ENCODE results near the gene MCF2L2. TPM values are rescaled to one million over a fixed set of nuclear protein-coding genes. Genes with fewer than 3 reads are reported as not detected.
"Not testable (repeated sequence)": the region's sequence is repeated elsewhere in the genome, so short reads cannot be mapped to it uniquely, and the experiment has no call there.

MCF2L2 gene
- total RNA-seq, 2 experiments from 2014 or later, result 6.5 to 8.2 TPM

DNA sequence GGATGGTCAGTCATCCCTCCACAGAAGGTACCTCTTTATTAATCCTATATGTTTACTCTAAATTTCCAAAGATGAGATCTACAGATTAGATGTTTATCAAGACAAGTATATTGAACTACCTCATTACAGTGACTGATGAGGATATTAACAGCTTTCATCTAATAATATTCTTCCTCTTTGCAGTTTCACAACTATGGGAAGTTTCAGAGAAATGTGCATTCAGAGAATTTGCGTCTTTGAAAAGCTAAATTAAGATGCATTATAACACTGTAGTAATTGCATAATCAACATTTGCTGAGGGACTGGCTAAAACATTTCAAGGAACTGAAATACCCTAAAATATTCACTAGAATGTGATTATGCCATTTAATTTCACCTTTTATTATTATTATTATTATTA, 46.7 kb downstream of the MCF2L2 start:
- ATAC-seq (ENCODE audit: low read depth), result no peak
- Mint-ChIP-seq H3K4me3 (no peak overlapping the region), H3K9me3 (no peaks in the 10 kb centered on the region), H3K4me1 (peaks cover 6% of the 10 kb centered on the region), H3K27me3 (peaks cover 2% of the 10 kb centered on the region), H3K36me3 (peaks cover 6% of the 10 kb centered on the region), H3K27ac (no peak overlapping the region)
- POLR2A ChIA-PET, result interaction anchor here (1.0 kb wide), 1 partner anchor 197 kb away, joined by 7 read pairs; no protein-coding TSS in a partner anchor
- DNase-seq, result no peak

DNA sequence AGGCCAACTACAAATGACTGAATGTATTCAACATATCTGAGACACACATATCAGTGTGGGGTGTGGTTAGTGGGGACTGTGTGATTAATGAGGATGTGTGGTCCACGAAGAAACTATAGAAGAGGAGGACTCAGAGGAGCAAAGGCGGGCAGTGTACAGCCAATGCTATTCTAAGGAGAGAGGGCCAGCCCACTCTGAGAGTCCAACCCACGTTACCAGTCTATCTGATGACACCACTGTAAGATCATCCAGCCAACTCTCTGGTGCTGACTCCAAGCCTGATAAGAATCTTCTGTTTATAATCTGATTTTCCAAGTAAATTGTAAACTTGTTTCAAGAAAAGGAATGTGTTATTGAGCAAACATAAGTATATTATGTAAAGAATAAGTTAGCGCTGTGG, 47.2 kb downstream of the MCF2L2 start:
- H3K27ac Mint-ChIP-seq, result no peak overlapping the region
- no peak overlapping the region for H3K4me3 Mint-ChIP-seq
- H3K9me3 Mint-ChIP-seq, result no peaks in the 10 kb centered on the region
- POLR2A ChIA-PET, result no interaction called here
- H3K4me1 Mint-ChIP-seq, result peaks cover 6% of the 10 kb centered on the region
- ATAC-seq (ENCODE audit: low read depth), result no peak
- peaks cover 2% of the 10 kb centered on the region for H3K27me3 Mint-ChIP-seq
- DNase-seq, result no peak
- H3K36me3 Mint-ChIP-seq, result peaks cover 6% of the 10 kb centered on the region

DNA sequence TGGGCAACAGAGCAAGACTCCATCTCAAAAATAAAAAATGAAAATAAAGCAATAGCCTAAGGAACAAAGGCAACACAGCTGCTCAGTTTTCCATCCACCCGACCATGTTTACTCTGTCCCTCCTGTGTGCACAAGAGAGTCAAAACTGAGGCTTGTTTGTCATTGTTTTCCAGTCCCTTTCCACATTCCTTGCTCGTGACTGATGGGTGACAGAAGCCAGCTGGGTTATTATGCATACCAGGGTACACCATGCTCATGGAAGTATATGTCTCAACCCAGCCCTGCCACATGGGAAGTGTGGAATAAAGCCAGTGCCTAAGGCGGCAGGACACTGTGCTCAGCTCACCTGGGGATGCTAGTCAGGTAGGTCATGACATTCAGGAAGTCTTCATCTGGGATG, 49.5 kb downstream of the MCF2L2 start:
- Mint-ChIP-seq H3K27me3 (no peaks in the 10 kb centered on the region), H3K36me3 (peaks cover 4% of the 10 kb centered on the region), H3K9me3 (no peaks in the 10 kb centered on the region), H3K27ac (no peak overlapping the region), H3K4me1 (peaks cover 4% of the 10 kb centered on the region), H3K4me3 (no peak overlapping the region)
- POLR2A ChIA-PET, result no interaction called here
- no peak for ATAC-seq (ENCODE audit: low read depth)
- no peak for DNase-seq

DNA sequence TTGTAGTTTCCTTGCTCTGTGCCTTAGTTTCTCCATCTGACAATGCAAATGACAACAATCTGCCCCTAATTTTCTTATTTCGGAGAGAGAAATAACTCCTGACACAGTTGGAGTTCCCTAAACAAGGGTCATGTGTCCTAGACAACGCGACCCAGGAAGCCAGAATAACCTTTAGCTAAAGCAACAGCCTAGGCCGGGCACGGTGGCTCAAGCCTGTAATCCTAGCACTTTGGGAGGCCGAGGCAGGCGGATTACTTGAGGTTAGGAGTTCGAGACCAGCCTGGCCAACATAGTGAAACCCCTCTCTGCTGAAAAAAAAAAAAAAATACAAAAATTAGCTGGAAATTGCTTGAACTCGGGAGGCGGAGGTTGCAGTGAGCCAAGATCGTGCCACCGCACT, 49.9 kb downstream of the MCF2L2 start:
- POLR2A ChIA-PET, result no interaction called here
- no peaks in the 10 kb centered on the region for H3K27me3 Mint-ChIP-seq
- no peak overlapping the region for H3K27ac Mint-ChIP-seq
- no peaks in the 10 kb centered on the region for H3K9me3 Mint-ChIP-seq
- no peak for ATAC-seq (ENCODE audit: low read depth)
- peaks cover 4% of the 10 kb centered on the region for H3K4me1 Mint-ChIP-seq
- peaks cover 4% of the 10 kb centered on the region for H3K36me3 Mint-ChIP-seq
- H3K4me3 Mint-ChIP-seq, result no peak overlapping the region
- no peak for DNase-seq

DNA sequence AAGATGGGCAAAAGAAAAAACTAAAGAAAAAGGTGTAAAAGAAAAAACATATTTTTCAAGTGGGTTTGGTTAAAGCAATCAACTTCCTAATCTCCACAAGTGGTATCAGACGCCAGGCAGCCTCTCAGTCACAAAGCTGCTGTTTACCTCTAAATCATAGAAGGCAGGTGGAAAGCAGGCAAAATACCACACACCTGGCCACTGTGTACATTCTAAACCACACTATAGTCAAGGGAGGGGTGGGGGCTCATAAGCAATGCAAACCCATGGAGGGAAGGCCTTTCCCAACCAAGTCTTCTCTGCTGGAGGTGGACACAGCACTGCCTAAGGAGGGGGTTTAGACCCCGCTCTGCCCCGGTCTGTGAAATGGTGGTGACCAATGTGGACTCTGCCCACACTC, 50.4 kb downstream of the MCF2L2 start:
- H3K4me3 Mint-ChIP-seq, result no peak overlapping the region
- peaks cover 4% of the 10 kb centered on the region for H3K4me1 Mint-ChIP-seq
- H3K27ac Mint-ChIP-seq, result no peak overlapping the region
- no peaks in the 10 kb centered on the region for H3K27me3 Mint-ChIP-seq
- peaks cover 4% of the 10 kb centered on the region for H3K36me3 Mint-ChIP-seq
- no peak for DNase-seq
- POLR2A ChIA-PET, result no interaction called here
- H3K9me3 Mint-ChIP-seq, result no peaks in the 10 kb centered on the region
- ATAC-seq (ENCODE audit: low read depth), result no peak

DNA sequence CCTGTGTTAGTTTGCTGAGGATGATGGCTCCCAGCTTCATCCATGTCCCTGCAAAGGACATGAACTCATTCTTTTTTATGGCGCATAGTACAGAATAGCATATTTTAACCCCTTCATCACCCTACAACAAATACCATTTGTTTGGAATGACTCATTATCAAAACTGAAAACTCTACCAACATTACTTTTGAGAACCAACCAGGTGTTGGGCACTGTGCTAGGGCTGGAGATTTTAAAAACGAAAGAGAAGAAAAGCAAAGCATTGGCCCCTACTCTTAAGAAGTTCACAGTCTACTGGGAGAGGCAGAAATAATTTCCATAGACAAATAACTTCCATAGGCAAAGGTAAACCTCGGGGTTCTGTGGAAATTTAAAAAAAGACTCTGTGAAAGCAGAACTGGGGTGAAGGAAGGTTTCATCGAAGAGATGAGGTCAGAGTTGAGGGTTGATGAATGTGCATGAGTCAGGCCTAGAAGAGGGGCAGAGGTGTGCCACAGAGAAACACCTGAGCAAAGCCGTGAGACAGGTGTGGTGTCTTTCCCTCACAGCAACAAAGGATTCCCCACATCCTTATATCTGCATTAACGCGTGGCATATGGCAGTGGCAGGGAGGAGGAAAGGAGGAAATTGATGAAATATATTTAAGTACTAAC, 51.0 kb downstream of the MCF2L2 start:
- ATAC-seq (ENCODE audit: low read depth) (no peak), DNase-seq (no peak)
- Mint-ChIP-seq H3K27me3 (no peaks in the 10 kb centered on the region), H3K9me3 (no peaks in the 10 kb centered on the region), H3K36me3 (peaks cover 4% of the 10 kb centered on the region), H3K4me3 (no peak overlapping the region), H3K27ac (no peak overlapping the region), H3K4me1 (peaks cover 4% of the 10 kb centered on the region)
- POLR2A ChIA-PET, result no interaction called here

DNA sequence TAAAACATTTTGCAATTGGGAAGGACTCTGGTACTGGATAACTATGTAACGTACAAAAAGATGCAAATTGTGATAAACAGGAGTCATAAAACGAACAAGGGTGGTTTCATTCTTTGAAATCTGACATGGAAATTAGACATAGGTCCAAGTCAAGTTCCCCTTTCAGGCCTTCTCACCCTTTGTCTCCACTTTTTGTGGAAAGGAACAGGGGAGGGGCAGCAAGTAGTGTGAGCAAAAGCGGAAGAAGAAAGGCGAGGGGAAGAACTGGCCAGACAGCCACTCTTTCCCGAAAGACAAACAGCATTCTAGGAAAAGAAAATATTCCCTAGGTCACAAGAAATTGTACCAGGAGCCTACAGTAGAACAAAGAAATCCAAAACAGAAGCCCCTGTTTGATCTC, 52.6 kb downstream of the MCF2L2 start:
- ATAC-seq (ENCODE audit: low read depth), result no peak
- H3K36me3 Mint-ChIP-seq, result peaks cover 4% of the 10 kb centered on the region
- no peak for DNase-seq
- no peaks in the 10 kb centered on the region for H3K27me3 Mint-ChIP-seq
- H3K9me3 Mint-ChIP-seq, result no peaks in the 10 kb centered on the region
- POLR2A ChIA-PET, result interaction anchor here (0.6 kb wide), 1 partner anchor 18 kb away, joined by 3 read pairs; no protein-coding TSS in a partner anchor
- no peak overlapping the region for H3K27ac Mint-ChIP-seq
- no peak overlapping the region for H3K4me3 Mint-ChIP-seq
- H3K4me1 Mint-ChIP-seq, result peaks cover 4% of the 10 kb centered on the region

DNA sequence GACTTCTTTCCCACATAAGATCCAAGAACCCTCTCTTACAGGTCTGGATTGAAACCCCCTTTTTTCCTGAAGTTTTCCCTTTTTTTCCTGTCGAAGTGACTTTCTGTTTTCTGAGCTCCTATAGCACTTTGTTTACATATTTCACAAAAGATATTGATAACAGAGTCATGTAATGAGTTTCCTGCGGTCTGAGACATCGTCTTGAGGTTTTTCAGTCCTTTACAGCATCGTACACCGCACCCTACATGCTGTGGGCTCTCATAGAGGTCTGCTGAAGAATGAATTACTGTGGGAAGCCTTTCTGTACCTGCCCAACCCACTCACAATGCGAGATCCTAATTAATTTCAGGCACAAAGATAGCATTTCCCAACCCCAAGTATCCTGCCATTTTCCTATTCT, 53.1 kb downstream of the MCF2L2 start:
- Mint-ChIP-seq H3K4me1 (peaks cover 4% of the 10 kb centered on the region), H3K9me3 (no peaks in the 10 kb centered on the region), H3K27me3 (no peaks in the 10 kb centered on the region), H3K36me3 (peaks cover 4% of the 10 kb centered on the region), H3K27ac (no peak overlapping the region), H3K4me3 (no peak overlapping the region)
- POLR2A ChIA-PET, result interaction anchor here (0.6 kb wide), 1 partner anchor 17 kb away, joined by 3 read pairs; no protein-coding TSS in a partner anchor
- no peak for DNase-seq
- ATAC-seq (ENCODE audit: low read depth), result no peak

DNA sequence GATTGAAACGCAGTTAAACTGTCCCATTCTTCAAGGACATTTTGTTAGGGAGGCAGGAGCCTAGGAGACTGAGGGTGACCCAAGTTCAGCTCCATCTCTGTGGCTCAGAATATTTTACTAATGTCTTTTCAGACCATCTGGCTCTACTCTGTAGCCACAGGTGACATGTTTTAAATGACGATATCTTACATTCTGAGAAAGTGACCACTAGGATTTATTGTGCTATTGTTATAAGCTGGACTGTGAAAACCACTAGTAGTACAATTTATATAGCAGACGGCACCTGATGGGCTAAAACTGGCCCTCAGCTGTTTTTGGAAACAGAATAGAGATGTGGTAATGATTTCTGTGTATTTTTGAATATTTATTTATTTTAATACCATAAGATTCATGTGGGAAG, 55.5 kb downstream of the MCF2L2 start:
- POLR2A ChIA-PET, result no interaction called here
- ATAC-seq (ENCODE audit: low read depth), result no peak
- no peak for DNase-seq
- peaks cover 8% of the 10 kb centered on the region for H3K36me3 Mint-ChIP-seq
- no peaks in the 10 kb centered on the region for H3K27me3 Mint-ChIP-seq
- no peaks in the 10 kb centered on the region for H3K9me3 Mint-ChIP-seq
- H3K27ac Mint-ChIP-seq, result no peak overlapping the region
- H3K4me3 Mint-ChIP-seq, result no peak overlapping the region
- H3K4me1 Mint-ChIP-seq, result peaks cover 4% of the 10 kb centered on the region

DNA sequence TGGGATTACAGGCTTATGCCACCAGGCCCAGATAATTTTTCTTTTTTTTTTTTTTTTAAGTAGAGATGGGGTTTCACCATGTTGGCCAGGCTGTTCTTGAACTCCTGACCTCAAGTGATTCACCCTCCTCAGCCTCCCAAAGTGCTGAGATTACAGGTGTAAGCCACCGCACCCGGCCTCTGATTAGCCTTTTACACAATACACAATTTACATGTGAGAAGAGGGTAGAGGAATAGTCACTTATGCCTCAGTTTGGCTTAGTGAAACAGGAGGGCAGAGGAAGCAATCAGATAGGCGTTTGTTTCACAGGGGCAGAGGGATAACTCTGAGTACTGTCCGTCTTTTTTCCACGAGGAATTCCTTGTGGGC, 56.8 kb downstream of the MCF2L2 start:
- POLR2A ChIA-PET; H3K4me3 Mint-ChIP-seq; H3K27ac Mint-ChIP-seq; H3K27me3 Mint-ChIP-seq; H3K36me3 Mint-ChIP-seq; DNase-seq; ATAC-seq (ENCODE audit: low read depth); H3K4me1 Mint-ChIP-seq; H3K9me3 Mint-ChIP-seq: not testable (repeated sequence)

DNA sequence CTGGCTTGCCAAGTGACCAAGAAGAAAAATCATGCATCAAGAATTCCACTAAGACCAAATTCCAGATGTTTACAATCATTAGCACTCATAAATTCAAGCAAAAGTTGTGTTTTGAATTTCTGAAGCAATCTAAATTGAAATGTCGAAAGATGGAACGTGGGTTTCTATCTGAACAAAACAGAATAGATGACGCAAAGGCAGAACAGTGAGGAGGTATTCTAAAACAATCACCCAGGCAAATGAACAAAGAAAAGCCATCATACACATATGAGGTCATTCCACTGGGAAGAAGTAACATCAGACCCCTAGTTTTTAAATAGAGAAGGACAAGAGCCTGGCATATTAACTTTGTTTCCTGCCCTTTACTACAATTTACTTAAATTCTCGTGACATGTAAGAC, 58.0 kb downstream of the MCF2L2 start:
- peaks cover 5% of the 10 kb centered on the region for H3K36me3 Mint-ChIP-seq
- no peak overlapping the region for H3K4me3 Mint-ChIP-seq
- peaks cover 8% of the 10 kb centered on the region for H3K4me1 Mint-ChIP-seq
- no peak for ATAC-seq (ENCODE audit: low read depth)
- H3K27ac Mint-ChIP-seq, result no peak overlapping the region
- no peaks in the 10 kb centered on the region for H3K9me3 Mint-ChIP-seq
- POLR2A ChIA-PET, result no interaction called here
- no peak for DNase-seq
- no peaks in the 10 kb centered on the region for H3K27me3 Mint-ChIP-seq

DNA sequence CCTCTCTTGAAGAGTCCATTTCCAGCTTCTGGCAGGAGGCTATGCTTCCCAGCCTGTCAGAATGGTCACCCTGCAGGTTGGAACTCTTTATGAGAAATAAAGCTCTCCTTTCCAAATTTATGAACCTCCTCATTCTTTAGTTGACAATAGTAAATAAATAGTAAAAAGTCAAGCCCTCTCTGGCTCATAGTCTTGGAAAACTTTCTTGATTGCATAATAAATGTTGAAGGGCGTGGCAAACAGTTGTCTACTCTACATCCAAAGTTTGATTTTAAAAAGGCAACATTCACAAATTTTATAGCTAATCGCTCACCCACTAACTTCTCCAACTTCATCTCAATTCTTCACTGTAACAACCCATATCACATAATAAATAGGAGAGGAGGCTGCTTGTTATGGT, 58.8 kb downstream of the MCF2L2 start:
- Mint-ChIP-seq H3K9me3 (no peaks in the 10 kb centered on the region), H3K36me3 (peaks cover 5% of the 10 kb centered on the region), H3K27me3 (no peaks in the 10 kb centered on the region), H3K4me1 (peaks cover 10% of the 10 kb centered on the region), H3K27ac (no peak overlapping the region), H3K4me3 (no peak overlapping the region)
- ATAC-seq (ENCODE audit: low read depth), result no peak
- no peak for DNase-seq
- POLR2A ChIA-PET, result no interaction called here

DNA sequence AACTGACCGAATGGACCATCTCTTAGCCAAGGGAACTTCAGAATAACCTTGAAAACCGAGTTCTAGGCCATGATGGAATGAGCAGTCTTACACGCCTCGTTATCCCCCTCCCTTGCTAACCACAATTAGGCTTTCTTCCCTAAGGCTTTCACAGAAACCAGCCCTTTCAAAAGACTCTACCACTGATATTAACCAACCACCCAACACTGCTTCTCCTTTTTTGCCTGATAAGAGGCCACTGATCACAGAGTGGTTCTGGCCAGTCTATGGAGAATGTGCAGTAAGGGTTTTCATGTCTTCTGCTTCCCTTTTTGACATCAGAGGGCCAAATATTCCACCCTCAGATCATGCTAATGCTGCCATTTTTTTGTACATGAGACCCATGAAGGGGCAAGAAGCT, 59.3 kb downstream of the MCF2L2 start:
- ATAC-seq (ENCODE audit: low read depth), result no peak
- Mint-ChIP-seq H3K9me3 (no peaks in the 10 kb centered on the region), H3K27ac (no peak overlapping the region), H3K4me3 (no peak overlapping the region), H3K4me1 (peaks cover 10% of the 10 kb centered on the region), H3K27me3 (no peaks in the 10 kb centered on the region), H3K36me3 (peaks cover 5% of the 10 kb centered on the region)
- POLR2A ChIA-PET, result no interaction called here
- DNase-seq, result no peak

DNA sequence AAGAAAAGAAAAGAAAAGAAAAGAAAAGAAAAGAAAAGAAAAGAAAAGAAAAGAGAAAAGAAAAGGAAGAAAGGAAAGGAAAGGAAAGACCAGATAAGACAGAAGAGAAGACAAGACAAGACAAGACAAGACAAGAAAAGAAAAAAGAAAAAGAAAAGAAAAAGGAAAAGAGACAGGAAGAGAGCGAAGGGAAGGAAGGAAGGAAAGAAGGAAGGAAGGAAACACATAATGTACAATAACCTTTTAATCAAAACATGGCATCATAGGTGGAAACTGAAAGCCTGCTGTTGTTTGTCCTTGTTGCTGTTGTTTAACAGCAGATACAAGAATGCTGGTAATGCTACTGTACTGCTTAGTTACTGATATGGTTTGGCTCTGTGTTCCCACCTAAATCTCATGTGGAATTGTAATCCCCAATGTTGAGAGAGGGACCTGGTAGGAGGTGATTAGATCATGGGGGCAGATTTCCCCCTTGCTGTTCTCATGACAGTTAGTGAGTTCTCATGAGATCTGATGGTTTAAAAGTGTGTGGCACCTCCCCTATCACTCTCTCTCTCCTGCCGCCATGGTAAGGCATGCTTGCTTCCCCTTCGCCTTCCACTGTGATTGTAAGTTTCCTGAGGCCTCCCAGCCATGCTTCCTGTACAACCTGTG, 67.3 kb downstream of the MCF2L2 start:
- peak overlapping the region; percentile 32 for H3K27ac Mint-ChIP-seq
- no peaks in the 10 kb centered on the region for H3K27me3 Mint-ChIP-seq
- DNase-seq (no peak), ATAC-seq (ENCODE audit: low read depth) (no peak)
- POLR2A ChIA-PET, result no interaction called here
- H3K36me3 Mint-ChIP-seq, result peaks cover 13% of the 10 kb centered on the region
- no peak overlapping the region for H3K4me3 Mint-ChIP-seq
- no peaks in the 10 kb centered on the region for H3K9me3 Mint-ChIP-seq
- H3K4me1 Mint-ChIP-seq, result peaks cover 14% of the 10 kb centered on the region

Measured in activated naive CD8-positive, alpha-beta T cell treated with anti-CD3 and anti-CD28 coated beads, Interleukin-2, amount 10 ng/mL, durations not matched to agents 7 days and 5 days (primary cell).